ENCODE data around the gene BTBD18.
A peak's percentile ranks its signal among the peaks of the same experiment; 100 is the strongest.

Gene BTBD18

GRCh38 chr11:57713835-57714234, 37.8 kb downstream of the BTBD18 start:
- no peak for DNase-seq
- Histone ChIP-seq H3K27ac (ENCODE audit: low read depth, low read length) (no peak overlapping the region), H3K4me1 (ENCODE audit: control insufficient read depth in 1 of 2, insufficient read depth in 2 of 2, low read length in 2 of 2) (peaks cover 0 to 8% of the 10 kb centered on the region in 2 experiments), H3K79me2 (ENCODE audit: control insufficient read depth, insufficient read depth, low read length, poor library complexity) (peaks cover 11% of the 10 kb centered on the region), H3K9me3 (ENCODE audit: insufficient read depth, low read depth, low read length) (peaks cover 2% of the 10 kb centered on the region), H3K4me3 (ENCODE audit: low read depth, low read length) (no peak overlapping the region), H2BK120ac (ENCODE audit: insufficient read depth, low read length, poor library complexity) (no peak overlapping the region), H2BK5ac (ENCODE audit: low read depth, low read length, poor library complexity) (no peak overlapping the region), H3K79me1 (ENCODE audit: low read length) (peaks cover 7% of the 10 kb centered on the region), H4K8ac (ENCODE audit: low read depth, low read length) (no peak overlapping the region), H3K36me3 (ENCODE audit: control insufficient read depth in 1 of 2, insufficient read depth in 2 of 2, low read length in 2 of 2) (peaks cover 5 to 6% of the 10 kb centered on the region in 2 experiments), H3K27me3 (ENCODE audit: insufficient read depth, low read length) (no peaks in the 10 kb centered on the region), H2AFZ (ENCODE audit: insufficient read depth, low read length, poor library complexity) (no peak overlapping the region), H2AK5ac (ENCODE audit: low read length) (no peak overlapping the region), H3K18ac (ENCODE audit: low read length) (no peak overlapping the region), H3K4me2 (ENCODE audit: low read length) (peak overlapping the region; percentile 63), H4K91ac (ENCODE audit: low read depth, low read length) (no peak overlapping the region), H3K9ac (ENCODE audit: low read length) (no peak overlapping the region), H2BK12ac (ENCODE audit: low read length) (no peak overlapping the region), H4K12ac (ENCODE audit: low read depth, low read length) (no peak overlapping the region), H3K14ac (ENCODE audit: low read length) (no peak overlapping the region), H3K4ac (ENCODE audit: low read depth, low read length) (peak overlapping the region; percentile 76), H3K23ac (ENCODE audit: low read length) (no peak overlapping the region)
- WGBS (ENCODE audit: extremely low coverage, insufficient coverage, insufficient read length): no CpG with 5 or more reads among the region's 2 CpGs

- Histone ChIP-seq H3K4me2 (ENCODE audit: low read length) (peak within 1 kb of the TSS; percentile 86), H3K9ac (ENCODE audit: low read length) (peak within 1 kb of the TSS; percentile 99), H2BK12ac (ENCODE audit: low read length) (no peak within 1 kb of the TSS), H3K14ac (ENCODE audit: low read length) (peak within 1 kb of the TSS; percentile 98), H3K23ac (ENCODE audit: low read length) (no peak within 1 kb of the TSS), H3K4me1 (ENCODE audit: control insufficient read depth in 1 of 2, insufficient read depth in 2 of 2, low read length in 2 of 2) (peaks cover 0 to 8% of the 10 kb centered on the region in 2 experiments), H3K9me3 (ENCODE audit: insufficient read depth, low read depth, low read length) (peaks cover 2% of the 10 kb centered on the region), H4K91ac (ENCODE audit: low read depth, low read length) (peak within 1 kb of the TSS; percentile 98), H3K18ac (ENCODE audit: low read length) (peak within 1 kb of the TSS; percentile 95), H2BK120ac (ENCODE audit: insufficient read depth, low read length, poor library complexity) (peak within 1 kb of the TSS; percentile 96), H3K79me2 (ENCODE audit: control insufficient read depth, insufficient read depth, low read length, poor library complexity) (peaks cover 11% of the 10 kb centered on the region), H4K8ac (ENCODE audit: low read depth, low read length) (peak within 1 kb of the TSS; percentile 100), H3K4ac (ENCODE audit: low read depth, low read length) (peak within 1 kb of the TSS; percentile 76), H2AFZ (ENCODE audit: insufficient read depth, low read length, poor library complexity) (peak within 1 kb of the TSS; percentile 96), H3K4me3 (ENCODE audit: low read depth, low read length) (peak within 1 kb of the TSS; percentile 100), H2AK5ac (ENCODE audit: low read length) (peak within 1 kb of the TSS; percentile 98), H4K12ac (ENCODE audit: low read depth, low read length) (peak within 1 kb of the TSS; percentile 100), H3K27me3 (ENCODE audit: insufficient read depth, low read length) (no peaks in the 10 kb centered on the region), H3K36me3 (ENCODE audit: control insufficient read depth in 1 of 2, insufficient read depth in 2 of 2, low read length in 2 of 2) (peaks cover 0 to 2% of the 10 kb centered on the region in 2 experiments), H3K27ac (ENCODE audit: low read depth, low read length) (peak within 1 kb of the TSS; percentile 86), H3K79me1 (ENCODE audit: low read length) (peaks cover 7% of the 10 kb centered on the region), H2BK5ac (ENCODE audit: low read depth, low read length, poor library complexity) (peak within 1 kb of the TSS; percentile 83)
- no CpG with 5 or more reads among the region's 53 CpGs for whole genome bisulfite sequencing (ENCODE audit: extremely low coverage, insufficient coverage, insufficient read length)
- DNase-seq: peak; percentile 96 to 99
Observed at GRCh38 chr11:57712256-57713150, 39.1 kb downstream of the BTBD18 start, which contains the start of gene TMX2. TSS of gene TMX2 (plus strand) at chr11:57712593. CDS start at chr11:57712619, 26 bp downstream.

GRCh38 chr11:57711414-57712255, 40.0 kb downstream of the BTBD18 start, which contains the start of gene MED19:
TSS of gene MED19 (minus strand) at chr11:57712215. CDS start at chr11:57712179, 36 bp downstream.
- Histone ChIP-seq H4K91ac (ENCODE audit: low read depth, low read length) (peak within 1 kb of the TSS; percentile 98), H2BK12ac (ENCODE audit: low read length) (no peak within 1 kb of the TSS)
- WGBS (ENCODE audit: extremely low coverage, insufficient coverage, insufficient read length): no CpG with 5 or more reads among the region's 51 CpGs

GRCh38 chr11:57709802-57710367, 41.7 kb downstream of the BTBD18 start:
- Histone ChIP-seq H3K4me1 (ENCODE audit: control insufficient read depth in 1 of 2, insufficient read depth in 2 of 2, low read length in 2 of 2) (peaks cover 0 to 8% of the 10 kb centered on the region in 2 experiments), H3K14ac (ENCODE audit: low read length) (no peak overlapping the region), H3K79me2 (ENCODE audit: control insufficient read depth, insufficient read depth, low read length, poor library complexity) (peaks cover 11% of the 10 kb centered on the region), H2AFZ (ENCODE audit: insufficient read depth, low read length, poor library complexity) (no peak overlapping the region), H3K9me3 (ENCODE audit: insufficient read depth, low read depth, low read length) (no peaks in the 10 kb centered on the region), H3K18ac (ENCODE audit: low read length) (no peak overlapping the region), H3K36me3 (ENCODE audit: control insufficient read depth in 1 of 2, insufficient read depth in 2 of 2, low read length in 2 of 2) (peaks cover 1 to 8% of the 10 kb centered on the region in 2 experiments), H4K8ac (ENCODE audit: low read depth, low read length) (no peak overlapping the region), H4K12ac (ENCODE audit: low read depth, low read length) (no peak overlapping the region), H3K4me3 (ENCODE audit: low read depth, low read length) (no peak overlapping the region), H4K91ac (ENCODE audit: low read depth, low read length) (no peak overlapping the region), H3K79me1 (ENCODE audit: low read length) (peaks cover 7% of the 10 kb centered on the region), H3K4ac (ENCODE audit: low read depth, low read length) (no peak overlapping the region), H2BK12ac (ENCODE audit: low read length) (no peak overlapping the region), H2BK5ac (ENCODE audit: low read depth, low read length, poor library complexity) (no peak overlapping the region), H3K27ac (ENCODE audit: low read depth, low read length) (no peak overlapping the region), H3K27me3 (ENCODE audit: insufficient read depth, low read length) (no peaks in the 10 kb centered on the region), H3K23ac (ENCODE audit: low read length) (no peak overlapping the region), H3K4me2 (ENCODE audit: low read length) (no peak overlapping the region), H2BK120ac (ENCODE audit: insufficient read depth, low read length, poor library complexity) (no peak overlapping the region), H3K9ac (ENCODE audit: low read length) (no peak overlapping the region), H2AK5ac (ENCODE audit: low read length) (no peak overlapping the region)
- no CpG with 5 or more reads among the region's 5 CpGs for WGBS (ENCODE audit: extremely low coverage, insufficient coverage, insufficient read length)
- no peak for DNase-seq

More at GRCh38 chr11:57711414-57712255, 40.0 kb downstream of the BTBD18 start, which contains the start of gene MED19:
- Histone ChIP-seq H4K12ac (ENCODE audit: low read depth, low read length) (peak within 1 kb of the TSS; percentile 100), H2AK5ac (ENCODE audit: low read length) (peak within 1 kb of the TSS; percentile 98), H3K27ac (ENCODE audit: low read depth, low read length) (peak within 1 kb of the TSS; percentile 86), H3K4me3 (ENCODE audit: low read depth, low read length) (peak within 1 kb of the TSS; percentile 100), H3K79me2 (ENCODE audit: control insufficient read depth, insufficient read depth, low read length, poor library complexity) (peaks cover 11% of the 10 kb centered on the region), H3K4me1 (ENCODE audit: control insufficient read depth in 1 of 2, insufficient read depth in 2 of 2, low read length in 2 of 2) (peaks cover 0 to 8% of the 10 kb centered on the region in 2 experiments), H3K4me2 (ENCODE audit: low read length) (peak within 1 kb of the TSS; percentile 86), H2BK120ac (ENCODE audit: insufficient read depth, low read length, poor library complexity) (peak within 1 kb of the TSS; percentile 96), H3K4ac (ENCODE audit: low read depth, low read length) (peak within 1 kb of the TSS; percentile 76), H3K23ac (ENCODE audit: low read length) (no peak within 1 kb of the TSS), H2BK5ac (ENCODE audit: low read depth, low read length, poor library complexity) (peak within 1 kb of the TSS; percentile 83), H3K79me1 (ENCODE audit: low read length) (peaks cover 7% of the 10 kb centered on the region), H3K36me3 (ENCODE audit: control insufficient read depth in 1 of 2, insufficient read depth in 2 of 2, low read length in 2 of 2) (peaks cover 0 to 2% of the 10 kb centered on the region in 2 experiments), H3K9ac (ENCODE audit: low read length) (peak within 1 kb of the TSS; percentile 99), H3K9me3 (ENCODE audit: insufficient read depth, low read depth, low read length) (no peaks in the 10 kb centered on the region), H3K27me3 (ENCODE audit: insufficient read depth, low read length) (no peaks in the 10 kb centered on the region), H3K18ac (ENCODE audit: low read length) (peak within 1 kb of the TSS; percentile 95), H4K8ac (ENCODE audit: low read depth, low read length) (peak within 1 kb of the TSS; percentile 100), H2AFZ (ENCODE audit: insufficient read depth, low read length, poor library complexity) (peak within 1 kb of the TSS; percentile 96), H3K14ac (ENCODE audit: low read length) (peak within 1 kb of the TSS; percentile 98)
- peak; percentile 98 to 99 for DNase-seq
